SK-N-SH (cell line): Measurements from ENCODE around the gene RIN3. TPM values are rescaled to one million over a fixed set of nuclear protein-coding genes. Genes with fewer than 3 reads are reported as not detected.

Experiments
- CTCF ChIA-PET: fragments of 300-600, 350-600 bp; formaldehyde crosslinking; extraction: SDS; loops from one replicate; lab custom pipeline; 2021; lab: Yijun Ruan, JAX
- POLR2A ChIA-PET: fragments of 350-600 bp; sonication (Branson Sonifier 250); formaldehyde crosslinking; extraction: SDS; loops from one replicate; lab custom pipeline; 2020; ENCODE audit warnings: antibody characterized with exemption, inconsistent platforms; lab: Yijun Ruan, JAX
- DNase-seq: peaks from one replicate; pipeline ENCODE4 v3.0.0; 2012
- H2AFZ ChIP-seq: fragments of 200-600 bp; sonication (generic); 2 replicates; pipeline ENCODE4 v1.8.1; 2016; ENCODE audit warnings: antibody characterized with exemption, mild to moderate bottlenecking, low read depth
- H3F3A ChIP-seq: fragments of 200-600 bp; sonication (generic); replicated peaks from 2 replicates; pipeline ENCODE3; 2016; ENCODE audit warnings: antibody characterized with exemption, mild to moderate bottlenecking; ENCODE audit not compliant: insufficient read depth
- H3K27ac ChIP-seq, 2 experiments: fragments of 200-500 bp in 1 of 2; fragments of 200-600 bp in 1 of 2; sonication (Bioruptor generic) in 1 of 2; sonication (generic), shearing (Covaris generic) in 1 of 2; 2 replicates each; pipeline versions ENCODE4 v1.5.1 to v1.6.1; 2014 to 2016; ENCODE audit warnings: low read depth in 2 of 2, inconsistent platforms in 1 of 2, low read length in 1 of 2, mild to moderate bottlenecking in 1 of 2, mixed read lengths in 1 of 2
- H3K27me3 ChIP-seq: fragments of 200-600 bp; sonication (generic), shearing (Covaris generic); 2 replicates; pipeline ENCODE4 v1.6.1; 2016; ENCODE audit warnings: mixed run types; ENCODE audit not compliant: insufficient read depth
- H3K36me3 ChIP-seq, 2 experiments: fragments of 200-500 bp in 1 of 2; fragments of 200-600 bp in 1 of 2; sonication (Bioruptor generic) in 1 of 2; sonication (generic) in 1 of 2; replicated peaks in 1 of 2; 2 replicates each; pipeline versions ENCODE3 to v1.5.1; 2014 to 2016; ENCODE audit warnings: low read length in 1 of 2, mild to moderate bottlenecking in 1 of 2; ENCODE audit not compliant: insufficient read depth in 2 of 2, control insufficient read depth in 1 of 2
- H3K4me1 ChIP-seq, 2 experiments: fragments of 200-500 bp in 1 of 2; fragments of 200-600 bp in 1 of 2; sonication (Bioruptor generic) in 1 of 2; sonication (generic), shearing (Covaris generic) in 1 of 2; 2 replicates each; pipeline versions ENCODE4 v1.5.1 to v1.6.1; 2014 to 2016; ENCODE audit warnings: low read depth in 1 of 2, low read length in 1 of 2, mixed run types in 1 of 2; ENCODE audit not compliant: insufficient read depth in 2 of 2, control insufficient read depth in 1 of 2
- H3K4me2 ChIP-seq: fragments of 200-600 bp; sonication (generic), shearing (Covaris generic); 2 replicates; pipeline ENCODE4 v1.6.1; 2017; ENCODE audit warnings: mixed run types
- H3K4me3 ChIP-seq, 2 experiments: fragments of 200-500 bp in 1 of 2; fragments of 200-600 bp in 1 of 2; sonication (Bioruptor generic) in 1 of 2; sonication (generic), shearing (Covaris generic) in 1 of 2; 2 replicates each; pipeline versions ENCODE4 v1.5.1 to v1.8.1; 2014 to 2016; ENCODE audit warnings: low read depth in 2 of 2, inconsistent platforms in 1 of 2, low read length in 1 of 2, mild to moderate bottlenecking in 1 of 2, mixed read lengths in 1 of 2, moderate library complexity in 1 of 2
- H3K79me2 ChIP-seq: fragments of 200-600 bp; sonication (generic); 2 replicates; pipeline ENCODE4 v1.8.1; 2017; ENCODE audit warnings: mild to moderate bottlenecking; ENCODE audit not compliant: insufficient read depth
- H3K9ac ChIP-seq: fragments of 200-600 bp; sonication (generic); 2 replicates; pipeline ENCODE4 v1.6.1; 2017; ENCODE audit warnings: mixed run types
- H3K9me2 ChIP-seq: fragments of 200-600 bp; sonication (generic); 2 replicates; pipeline ENCODE4 v1.6.1; 2017; ENCODE audit warnings: mixed run types
- H3K9me3 ChIP-seq: fragments of 200-600 bp; sonication (generic); 2 replicates; pipeline ENCODE4 v1.6.1; 2017; ENCODE audit warnings: mixed run types, mild to moderate bottlenecking, moderate library complexity
- H4K20me1 ChIP-seq: fragments of 200-600 bp; sonication (generic); 2 replicates; pipeline ENCODE4 v1.6.1; 2017; ENCODE audit warnings: mild to moderate bottlenecking, mixed run types; ENCODE audit not compliant: insufficient read depth
- CTCF ChIP-seq: fragments of 200-600 bp; sonication (generic); IDR thresholded peaks from 2 replicates; pipeline ENCODE4 v1.6.1; 2017; ENCODE audit warnings: antibody characterized with exemption, mild to moderate bottlenecking, moderate library complexity
- ELF1 ChIP-seq: IDR thresholded peaks from 2 replicates; pipeline ENCODE4 v1.4.0; 2012
- FOXJ3 ChIP-seq: sonication (generic); formaldehyde crosslinking; IDR thresholded peaks from 2 replicates; pipeline ENCODE4 v1.5.1; 2020; ENCODE audit warnings: mild to moderate bottlenecking, missing genetic modification reagents
- GABPA ChIP-seq: IDR thresholded peaks from 2 replicates; pipeline ENCODE4 v1.4.0; 2012; ENCODE audit warnings: low read depth, mild to moderate bottlenecking
- GATA2 ChIP-seq: sonication (generic); formaldehyde crosslinking; IDR thresholded peaks from 2 replicates; pipeline ENCODE4 v1.5.0; 2020; ENCODE audit warnings: mild to moderate bottlenecking, missing genetic modification reagents
- MEF2A ChIP-seq: IDR thresholded peaks from 2 replicates; pipeline ENCODE4 v1.4.0; 2012; ENCODE audit warnings: low read depth, borderline replicate concordance
- NRF1 ChIP-seq: IDR thresholded peaks from 2 replicates; pipeline ENCODE4 v1.6.1; 2012; ENCODE audit warnings: low read depth, mild to moderate bottlenecking, low read length
- PBX3 ChIP-seq: IDR thresholded peaks from 2 replicates; pipeline ENCODE4; 2012
- RAD21 ChIP-seq: IDR thresholded peaks from 2 replicates; pipeline ENCODE4 v1.6.1; 2012; ENCODE audit warnings: mild to moderate bottlenecking, low read length
- SMC3 ChIP-seq: IDR thresholded peaks from 2 replicates; pipeline ENCODE4 v1.6.1; 2012; ENCODE audit warnings: low read depth, low read length, improper control_type of control experiment
- TAF1 ChIP-seq: IDR thresholded peaks from 2 replicates; pipeline ENCODE4 v1.6.1; 2012; ENCODE audit warnings: low read depth, mild to moderate bottlenecking, low read length, moderate library complexity, borderline replicate concordance
- USF2 ChIP-seq: fragments of 150-350 bp; IDR thresholded peaks from 2 replicates; pipeline ENCODE4 v1.6.1; 2017; ENCODE audit warnings: antibody characterized with exemption, low read length, low read depth, borderline replicate concordance
- ZBTB33 ChIP-seq: IDR thresholded peaks from 2 replicates; pipeline ENCODE4 v1.4.0; 2012; ENCODE audit warnings: low read depth, borderline replicate concordance
- WGBS: methylation state at CpG from one replicate; pipeline ENCODE4 v1.1.6; 2017; ENCODE audit warnings: low lambda C conversion rate; 5-methylcytosine and 5-hydroxymethylcytosine counted together
- polyA plus RNA-seq, 3 experiments: library from polyadenylated mRNA; depleted of rRNA; stranded (reverse); fragments of >200 nt; gene quantifications; 2 replicates each; pipeline ENCODE4 v1.2.3, GENCODE V29; 2012

Gene RIN3
- polyA plus RNA-seq, 1 of the 3 experiments (the other 2 are of a cell fraction) = 12.4 TPM

GRCh38 chr14:92464156-92464555, 49.4 kb upstream of the RIN3 start (continued):
- TF ChIP-seq ZBTB33 (no peak), PBX3 (no peak)

GRCh38 chr14:92464716-92465115, 48.9 kb upstream of the RIN3 start:
- Histone ChIP-seq H3K27ac (no peak overlapping the region), H2AFZ (no peak overlapping the region), H3K4me1 (peaks cover 0 to 4% of the 10 kb centered on the region in 2 experiments; a peak in 1 of 4 replicates), H3K79me2 (no peaks in the 10 kb centered on the region), H3K27me3 (no peaks in the 10 kb centered on the region), H3K4me2 (no peak overlapping the region), H3F3A (no peaks in the 10 kb centered on the region), H3K9ac (no peak overlapping the region), H4K20me1 (no peaks in the 10 kb centered on the region), H3K4me3 (no peak overlapping the region), H3K36me3 (no peaks in the 10 kb centered on the region), H3K9me3 (no peaks in the 10 kb centered on the region), H3K9me2 (no peaks in the 10 kb centered on the region)
- DNase-seq = no peak
- ChIA-PET POLR2A (no interaction called here), CTCF (no interaction called here)
- WGBS = 81% methylated on average over 8 of the region's 9 CpGs
- no peak for TF ChIP-seq TAF1
- TF ChIP-seq USF2 = no peak
- no peak for TF ChIP-seq FOXJ3 (CRISPR knock-in tag)

- 64% methylated on average over 9 of the region's 13 CpGs for WGBS
- no peaks in the 10 kb centered on the region for H3K9me2 ChIP-seq
- no peak overlapping the region for H3K27ac ChIP-seq
- CTCF ChIA-PET = interaction anchor here (1.1 to 1.2 kb wide), 2 partner anchors 8 to 10 kb away, joined by 3 read pairs; no protein-coding TSS in a partner anchor
- H3K4me2 ChIP-seq = no peak overlapping the region
- POLR2A ChIA-PET = no interaction called here
- no peak overlapping the region for H3K9ac ChIP-seq
- H2AFZ ChIP-seq = no peak overlapping the region
- no peaks in the 10 kb centered on the region for H3F3A ChIP-seq
- H3K4me1 ChIP-seq = peaks cover 0 to 4% of the 10 kb centered on the region in 2 experiments; a peak in 1 of 4 replicates
- no peaks in the 10 kb centered on the region for H4K20me1 ChIP-seq
- H3K4me3 ChIP-seq = no peak overlapping the region
- H3K9me3 ChIP-seq = no peaks in the 10 kb centered on the region
- DNase-seq = no peak
- H3K36me3 ChIP-seq = no peaks in the 10 kb centered on the region
- no peaks in the 10 kb centered on the region for H3K79me2 ChIP-seq
- no peaks in the 10 kb centered on the region for H3K27me3 ChIP-seq
- TF ChIP-seq ZBTB33 = no peak
- no peak for TF ChIP-seq MEF2A
- TF ChIP-seq GABPA = no peak
- no peak for TF ChIP-seq NRF1
- TF ChIP-seq SMC3 = no peak
- TF ChIP-seq GATA2 (CRISPR knock-in tag) = no peak
- TF ChIP-seq TAF1 = no peak
- no peak for TF ChIP-seq RAD21
- no peak for TF ChIP-seq ELF1
- TF ChIP-seq PBX3 = no peak
- TF ChIP-seq CTCF = no peak
Observed at GRCh38 chr14:92465353-92466055, 48.1 kb upstream of the RIN3 start.
